Panc1 (cell line): ENCODE measurements around the gene RHBDD1. TPM values are rescaled to one million over a fixed set of nuclear protein-coding genes. Genes with fewer than 3 reads are reported as not detected.
A peak's percentile ranks its signal among the peaks of the same experiment; 100 is the strongest.

ENCODE experiments used
- ATAC-seq: fragments of 200-7000 bp; cut with Tn5 transposase; 2 replicates; pipeline ENCODE4 v1.9.1; 2020; ENCODE audit warnings: mild to moderate bottlenecking, moderate library complexity
- Bru-seq: library from RNA; stranded (reverse); fragments of 400-500 nt; gene quantifications from one replicate; lab custom pipeline; 2021; lab: Mats Ljungman, UMichigan
- BruChase-seq, 2 experiments: library from RNA; stranded (reverse); fragments of 400-500 nt; gene quantifications; one replicate each; lab custom pipeline; 2021; lab: Mats Ljungman, UMichigan
- BruUV-seq: library from RNA; stranded (reverse); fragments of 400-500 nt; replicated peaks from 2 replicates; lab custom pipeline; 2021; lab: Mats Ljungman, UMichigan
- CTCF ChIA-PET: fragments of 300-600 bp; sonication (Branson Sonifier 250); formaldehyde crosslinking; loops from one replicate; lab custom pipeline; 2022; ENCODE audit warnings: antibody characterized with exemption; lab: Charles Lee
- POLR2A ChIA-PET: fragments of 300-600 bp; sonication (Branson Sonifier 250); formaldehyde crosslinking; loops from one replicate; lab custom pipeline; 2022; ENCODE audit warnings: antibody characterized with exemption; lab: Charles Lee
- DNase-seq: peaks from one replicate; pipeline ENCODE4 v3.0.0-alpha.2; 2010; ENCODE audit warnings: low read depth, low spot score
- H3K27ac ChIP-seq: 2 replicates; pipeline ENCODE4 v1.5.1; 2011; ENCODE audit warnings: mild to moderate bottlenecking, low read length, inconsistent platforms
- H3K27me3 ChIP-seq: fragments of 200-500 bp; sonication (Bioruptor generic); 2 replicates; pipeline ENCODE4 v1.6.0; 2014; ENCODE audit warnings: low read length, inconsistent platforms; ENCODE audit not compliant: control insufficient read depth, insufficient read depth
- H3K36me3 ChIP-seq: fragments of 200-500 bp; sonication (Bioruptor generic); 2 replicates; pipeline ENCODE4 v1.5.1; 2014; ENCODE audit warnings: inconsistent platforms, mild to moderate bottlenecking, low read length, moderate library complexity; ENCODE audit not compliant: control insufficient read depth, insufficient read depth
- H3K4me1 ChIP-seq: 2 replicates; pipeline ENCODE4 v1.5.1; 2011; ENCODE audit warnings: inconsistent platforms, mild to moderate bottlenecking, low read length, moderate library complexity; ENCODE audit not compliant: control insufficient read depth, insufficient read depth
- H3K4me3 ChIP-seq, 2 experiments: 2 replicates each; pipeline ENCODE4 v1.5.1; 2011 to 2012; ENCODE audit warnings: low read depth in 2 of 2, low read length in 2 of 2, mild to moderate bottlenecking in 2 of 2, inconsistent platforms in 1 of 2, moderate library complexity in 1 of 2
- H3K9me3 ChIP-seq: fragments of 200-500 bp; sonication (Bioruptor generic); 2 replicates; pipeline ENCODE4 v1.5.1; 2014; ENCODE audit warnings: low read depth, mild to moderate bottlenecking, inconsistent platforms, low read length, moderate library complexity; ENCODE audit not compliant: control insufficient read depth, insufficient read depth
- POLR2AphosphoS5 ChIP-seq: IDR thresholded peaks from 2 replicates; pipeline ENCODE4 v1.6.1; 2012; ENCODE audit warnings: mild to moderate bottlenecking, low read depth, low read length, moderate library complexity
- SIN3A ChIP-seq: IDR thresholded peaks from 2 replicates; pipeline ENCODE4 v1.6.1; 2012; ENCODE audit warnings: low read depth, mild to moderate bottlenecking, low read length, moderate library complexity, borderline replicate concordance; ENCODE audit not compliant: insufficient read depth
- TCF7L2 ChIP-seq: IDR thresholded peaks from 2 replicates; pipeline ENCODE4 v1.6.1; 2011; ENCODE audit warnings: mild to moderate bottlenecking, low read depth, low read length, inconsistent platforms
- in situ Hi-C: cut with HindIII; loops from 2 replicates; pipeline ENCODE4 v1.10.0; 2016; ENCODE audit warnings: low sequenced_read_pairs, low pct_unique_long_range_greater_than_20kb
- intact Hi-C: fragments of 100-400 bp; cut with micrococcal nuclease; formaldehyde crosslinking; loops from one replicate; pipeline ENCODE4 v1.10.0; 2022; ENCODE audit not compliant: unreplicated experiment
- long read RNA-seq: library from polyadenylated mRNA; unstranded; transcript quantifications from one replicate; pipeline ENCODE4 v2.0.0, GENCODE V29; 2021; ENCODE audit not compliant: unreplicated experiment
- polyA plus RNA-seq: library from polyadenylated mRNA; unstranded; fragments of >200 nt; gene quantifications from one replicate; pipeline ENCODE4 v1.2.1, GENCODE V29; 2012; ENCODE audit warnings: missing spikeins; ENCODE audit not compliant: insufficient read length
- total RNA-seq: library from RNA; stranded (reverse); gene quantifications from one replicate; pipeline ENCODE4 v1.2.1, GENCODE V29; 2021; ENCODE audit not compliant: unreplicated experiment
- TF ChIP-seq, protein P1 (sequence below): fragments of 450-650 bp; IDR thresholded peaks from 2 replicates; pipeline ENCODE4 v1.5.1; 2017; ENCODE audit warnings: mild to moderate bottlenecking
- TF ChIP-seq, protein P2 (sequence below), 2 experiments: IDR thresholded peaks; 2 replicates each; pipeline ENCODE4 v1.6.1; 2011 to 2012; ENCODE audit warnings: low read depth in 2 of 2, control low read depth in 1 of 2, low read length in 1 of 2, mild to moderate bottlenecking in 1 of 2, moderate library complexity in 1 of 2; ENCODE audit not compliant: insufficient read depth in 1 of 2

Gene RHBDD1, protein sequence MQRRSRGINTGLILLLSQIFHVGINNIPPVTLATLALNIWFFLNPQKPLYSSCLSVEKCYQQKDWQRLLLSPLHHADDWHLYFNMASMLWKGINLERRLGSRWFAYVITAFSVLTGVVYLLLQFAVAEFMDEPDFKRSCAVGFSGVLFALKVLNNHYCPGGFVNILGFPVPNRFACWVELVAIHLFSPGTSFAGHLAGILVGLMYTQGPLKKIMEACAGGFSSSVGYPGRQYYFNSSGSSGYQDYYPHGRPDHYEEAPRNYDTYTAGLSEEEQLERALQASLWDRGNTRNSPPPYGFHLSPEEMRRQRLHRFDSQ
- total RNA-seq (25.3 TPM), Bru-seq, nascent RNA (percentile 66 among the genes with signal in this experiment), BruChase-seq, experiment 1, labeled RNA remaining after a 2-hour chase (percentile 64 among the genes with signal in this experiment), BruChase-seq, experiment 2, labeled RNA remaining after a 6-hour chase (percentile 62 among the genes with signal in this experiment)
- polyA plus RNA-seq, result 11.6 TPM
- long read RNA-seq, full-length matches to known transcripts, result 14 of 32 reads
- long read RNA-seq, partial matches to known transcripts, result 2 of 32 reads
- long read RNA-seq, other reads (novel, unspliced or antisense), result 16 of 32 reads

DNA sequence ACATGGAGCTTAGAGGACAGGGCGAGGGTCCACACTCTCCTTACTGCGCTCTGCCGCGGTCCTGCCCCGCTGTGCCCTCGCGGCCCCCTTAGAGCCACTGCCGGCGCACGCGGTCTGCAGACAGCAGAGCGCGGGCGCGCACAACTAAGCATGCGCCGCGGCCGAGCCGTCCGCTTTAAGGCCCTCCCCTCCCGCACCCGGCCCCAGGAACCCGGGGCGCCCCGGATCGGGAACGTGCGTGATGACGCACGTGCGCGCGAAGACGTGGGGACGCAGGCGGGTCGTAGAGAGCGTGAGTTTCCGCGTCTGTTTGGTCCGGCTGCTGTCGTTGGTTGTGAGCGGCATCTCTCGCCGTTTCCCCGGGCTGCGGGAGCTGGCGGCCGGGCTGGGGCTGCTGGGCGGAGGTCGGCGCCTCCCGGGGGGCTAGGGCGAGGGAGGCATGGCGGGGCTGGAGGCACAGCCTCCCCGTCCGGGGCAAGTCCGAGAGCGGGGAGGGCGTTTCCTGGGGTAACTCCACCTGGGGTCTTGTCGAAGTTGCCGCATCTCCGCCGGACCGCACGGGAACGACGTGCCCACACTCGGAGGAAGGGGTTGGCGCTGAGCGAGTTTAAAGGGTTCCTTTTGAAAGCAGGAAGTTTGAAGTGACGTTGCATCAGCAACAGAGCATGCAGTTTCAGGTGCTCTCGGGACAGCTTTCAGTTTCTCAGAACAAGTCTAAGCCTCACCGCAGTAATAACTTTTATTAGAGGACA, at the start of gene RHBDD1:
Gene RHBDD1, plus strand, starts transcription at position 259 of the 752 bp plus-strand sequence. CDS start 28,640 bp downstream, outside the sequence.
- in situ Hi-C loops, result no loop called here
- ChIA-PET CTCF (no interaction called here), POLR2A (no interaction called here)
- peak within 1 kb of the TSS; percentile 94 for H3K27ac ChIP-seq
- intact Hi-C loops, result no loop called here
- peak; percentile 97 for ATAC-seq
- TF ChIP-seq, protein P1, sequence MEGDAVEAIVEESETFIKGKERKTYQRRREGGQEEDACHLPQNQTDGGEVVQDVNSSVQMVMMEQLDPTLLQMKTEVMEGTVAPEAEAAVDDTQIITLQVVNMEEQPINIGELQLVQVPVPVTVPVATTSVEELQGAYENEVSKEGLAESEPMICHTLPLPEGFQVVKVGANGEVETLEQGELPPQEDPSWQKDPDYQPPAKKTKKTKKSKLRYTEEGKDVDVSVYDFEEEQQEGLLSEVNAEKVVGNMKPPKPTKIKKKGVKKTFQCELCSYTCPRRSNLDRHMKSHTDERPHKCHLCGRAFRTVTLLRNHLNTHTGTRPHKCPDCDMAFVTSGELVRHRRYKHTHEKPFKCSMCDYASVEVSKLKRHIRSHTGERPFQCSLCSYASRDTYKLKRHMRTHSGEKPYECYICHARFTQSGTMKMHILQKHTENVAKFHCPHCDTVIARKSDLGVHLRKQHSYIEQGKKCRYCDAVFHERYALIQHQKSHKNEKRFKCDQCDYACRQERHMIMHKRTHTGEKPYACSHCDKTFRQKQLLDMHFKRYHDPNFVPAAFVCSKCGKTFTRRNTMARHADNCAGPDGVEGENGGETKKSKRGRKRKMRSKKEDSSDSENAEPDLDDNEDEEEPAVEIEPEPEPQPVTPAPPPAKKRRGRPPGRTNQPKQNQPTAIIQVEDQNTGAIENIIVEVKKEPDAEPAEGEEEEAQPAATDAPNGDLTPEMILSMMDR, result no peak
- TF ChIP-seq TCF7L2, result peak; percentile 41; the same call in 1 of the 2 replicates
- TF ChIP-seq, protein P2, sequence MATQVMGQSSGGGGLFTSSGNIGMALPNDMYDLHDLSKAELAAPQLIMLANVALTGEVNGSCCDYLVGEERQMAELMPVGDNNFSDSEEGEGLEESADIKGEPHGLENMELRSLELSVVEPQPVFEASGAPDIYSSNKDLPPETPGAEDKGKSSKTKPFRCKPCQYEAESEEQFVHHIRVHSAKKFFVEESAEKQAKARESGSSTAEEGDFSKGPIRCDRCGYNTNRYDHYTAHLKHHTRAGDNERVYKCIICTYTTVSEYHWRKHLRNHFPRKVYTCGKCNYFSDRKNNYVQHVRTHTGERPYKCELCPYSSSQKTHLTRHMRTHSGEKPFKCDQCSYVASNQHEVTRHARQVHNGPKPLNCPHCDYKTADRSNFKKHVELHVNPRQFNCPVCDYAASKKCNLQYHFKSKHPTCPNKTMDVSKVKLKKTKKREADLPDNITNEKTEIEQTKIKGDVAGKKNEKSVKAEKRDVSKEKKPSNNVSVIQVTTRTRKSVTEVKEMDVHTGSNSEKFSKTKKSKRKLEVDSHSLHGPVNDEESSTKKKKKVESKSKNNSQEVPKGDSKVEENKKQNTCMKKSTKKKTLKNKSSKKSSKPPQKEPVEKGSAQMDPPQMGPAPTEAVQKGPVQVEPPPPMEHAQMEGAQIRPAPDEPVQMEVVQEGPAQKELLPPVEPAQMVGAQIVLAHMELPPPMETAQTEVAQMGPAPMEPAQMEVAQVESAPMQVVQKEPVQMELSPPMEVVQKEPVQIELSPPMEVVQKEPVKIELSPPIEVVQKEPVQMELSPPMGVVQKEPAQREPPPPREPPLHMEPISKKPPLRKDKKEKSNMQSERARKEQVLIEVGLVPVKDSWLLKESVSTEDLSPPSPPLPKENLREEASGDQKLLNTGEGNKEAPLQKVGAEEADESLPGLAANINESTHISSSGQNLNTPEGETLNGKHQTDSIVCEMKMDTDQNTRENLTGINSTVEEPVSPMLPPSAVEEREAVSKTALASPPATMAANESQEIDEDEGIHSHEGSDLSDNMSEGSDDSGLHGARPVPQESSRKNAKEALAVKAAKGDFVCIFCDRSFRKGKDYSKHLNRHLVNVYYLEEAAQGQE (IDR thresholded peaks at IDR 0.05; ENCODE audit: insufficient read depth in 1 of 2, low read depth in 2 of 2, low read length in 1 of 2), result no peak
- TF ChIP-seq POLR2AphosphoS5, result peak; percentile 92
- 0 out of 2 replicates have a peak, but pooled peaks have one; percentile 26 for TF ChIP-seq SIN3A
- peak; percentile 78 for DNase-seq
- H3K9me3 ChIP-seq, result no peaks in the 10 kb centered on the region
- peaks cover 20% of the 10 kb centered on the region for H3K4me1 ChIP-seq
- TSS peak; percentile 76 for BruUV-seq
- H3K4me3 ChIP-seq, result peak within 1 kb of the TSS; percentile 80 to 82
- no peaks in the 10 kb centered on the region for H3K27me3 ChIP-seq
- no peaks in the 10 kb centered on the region for H3K36me3 ChIP-seq

DNA sequence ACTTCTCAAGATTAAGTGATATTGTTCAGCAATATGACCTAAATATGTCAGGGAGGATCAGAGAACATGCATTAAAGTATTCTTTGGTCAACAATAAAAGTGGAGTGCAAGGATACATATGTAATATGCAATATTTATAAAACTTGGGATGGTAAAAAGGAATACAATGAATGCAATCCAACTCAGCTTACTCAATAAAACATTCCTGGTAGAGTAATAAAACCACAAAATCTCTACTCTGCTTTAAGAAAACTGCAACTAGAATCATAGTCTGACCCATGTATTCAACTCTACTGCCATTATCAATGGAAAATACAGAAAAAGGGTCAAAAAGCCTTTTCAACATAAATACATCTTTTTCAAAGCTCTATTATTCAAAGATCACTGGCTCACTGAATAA, 47.8 kb upstream of the RHBDD1 start:
- intact Hi-C loops (no loop called here), in situ Hi-C loops (no loop called here)
- no peak overlapping the region for H3K4me3 ChIP-seq
- no peak for DNase-seq
- no TSS peak for BruUV-seq
- CTCF ChIA-PET, result interaction anchor here (0.7 kb wide), 1 partner anchor 600 kb away, joined by 3 read pairs; no protein-coding TSS in a partner anchor
- no peaks in the 10 kb centered on the region for H3K27me3 ChIP-seq
- H3K27ac ChIP-seq, result no peak overlapping the region
- TF ChIP-seq SIN3A (no peak), POLR2AphosphoS5 (no peak), TCF7L2 (no peak)
- TF ChIP-seq, protein P1, result no peak
- TF ChIP-seq, protein P2 (IDR thresholded peaks at IDR 0.05; ENCODE audit: insufficient read depth in 1 of 2, low read depth in 2 of 2, low read length in 1 of 2), result no peak
- peaks cover 6% of the 10 kb centered on the region; the same call in 1 of the 2 replicates for H3K9me3 ChIP-seq
- no peaks in the 10 kb centered on the region for H3K36me3 ChIP-seq
- POLR2A ChIA-PET, result interaction anchor here (0.7 kb wide), 1 partner anchor 756 kb away, joined by 13 read pairs; no protein-coding TSS in a partner anchor
- H3K4me1 ChIP-seq, result peaks cover 35% of the 10 kb centered on the region
- ATAC-seq, result no peak
